Peyer's patch (tissue), 4 donors: Measurements from ENCODE around the gene SOX13.

Source experiments
- POLR2A ChIP-seq, 2 donors: fragments of 450-650 bp; IDR thresholded peaks; one replicate each; pipeline ENCODE4 v1.5.1; 2017; ENCODE audit warnings: antibody characterized with exemption in 2 of 2, mild to moderate bottlenecking in 2 of 2, moderate library complexity in 2 of 2
- TF ChIP-seq, protein P1 (sequence below), 6 experiments: fragments of 450-650 bp in 4 of 6; fragments of 200-600 bp in 2 of 6; sonication (generic) in 1 of 6; IDR thresholded peaks; one replicate each; pipeline ENCODE4 v1.5.1; 2017 to 2019; ENCODE audit warnings: antibody characterized with exemption in 6 of 6, mild to moderate bottlenecking in 3 of 6, moderate library complexity in 1 of 6

DNA sequence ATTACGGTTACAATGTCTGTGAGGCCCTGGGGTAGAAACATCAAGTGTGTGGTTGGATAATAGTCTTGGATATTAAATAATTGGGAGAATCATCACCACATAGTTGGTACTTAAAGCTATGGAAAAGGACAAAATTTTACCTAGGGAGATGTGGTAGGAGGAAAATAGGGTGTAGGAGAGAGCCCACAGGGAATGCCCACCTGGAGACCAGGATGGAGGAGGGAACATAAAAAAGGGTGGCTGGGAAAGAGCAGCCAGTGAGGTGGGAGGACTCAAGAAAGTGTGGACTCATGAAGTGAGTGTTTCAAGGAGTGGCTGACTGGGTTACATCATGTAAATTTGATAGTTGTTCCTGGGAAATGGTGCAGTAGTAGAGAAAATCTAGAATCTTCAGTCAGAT is 3.0 kb upstream of the SOX13 start:
- TF ChIP-seq, protein P1, sequence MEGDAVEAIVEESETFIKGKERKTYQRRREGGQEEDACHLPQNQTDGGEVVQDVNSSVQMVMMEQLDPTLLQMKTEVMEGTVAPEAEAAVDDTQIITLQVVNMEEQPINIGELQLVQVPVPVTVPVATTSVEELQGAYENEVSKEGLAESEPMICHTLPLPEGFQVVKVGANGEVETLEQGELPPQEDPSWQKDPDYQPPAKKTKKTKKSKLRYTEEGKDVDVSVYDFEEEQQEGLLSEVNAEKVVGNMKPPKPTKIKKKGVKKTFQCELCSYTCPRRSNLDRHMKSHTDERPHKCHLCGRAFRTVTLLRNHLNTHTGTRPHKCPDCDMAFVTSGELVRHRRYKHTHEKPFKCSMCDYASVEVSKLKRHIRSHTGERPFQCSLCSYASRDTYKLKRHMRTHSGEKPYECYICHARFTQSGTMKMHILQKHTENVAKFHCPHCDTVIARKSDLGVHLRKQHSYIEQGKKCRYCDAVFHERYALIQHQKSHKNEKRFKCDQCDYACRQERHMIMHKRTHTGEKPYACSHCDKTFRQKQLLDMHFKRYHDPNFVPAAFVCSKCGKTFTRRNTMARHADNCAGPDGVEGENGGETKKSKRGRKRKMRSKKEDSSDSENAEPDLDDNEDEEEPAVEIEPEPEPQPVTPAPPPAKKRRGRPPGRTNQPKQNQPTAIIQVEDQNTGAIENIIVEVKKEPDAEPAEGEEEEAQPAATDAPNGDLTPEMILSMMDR (IDR thresholded peaks at IDR 0.05): no peak
- TF ChIP-seq POLR2A (IDR thresholded peaks at IDR 0.05): no peak
